NCI-H187 treated with DMSO at 0.1 percent for 48 hours (cell line): Measurements from ENCODE around the gene PPARGC1A.

ENCODE experiments used
- DNase-seq: peaks from one replicate; lab custom pipeline; 2025; lab: John Stamatoyannopoulos, UW

Gene PPARGC1A

GRCh38 chr4:23770011-23770410 lies 119.8 kb downstream of the PPARGC1A start:
- DNase-seq: no peak

GRCh38 chr4:23769406-23769805 lies 120.4 kb downstream of the PPARGC1A start:
- no peak for DNase-seq

- DNase-seq: no peak
Observed at GRCh38 chr4:23768541-23768940, 121.3 kb downstream of the PPARGC1A start.

- no peak for DNase-seq
Observed at GRCh38 chr4:23766344-23766743, 123.5 kb downstream of the PPARGC1A start.

GRCh38 chr4:23763559-23763958 lies 126.3 kb downstream of the PPARGC1A start:
- DNase-seq: no peak

GRCh38 chr4:23762551-23762950 lies 127.3 kb downstream of the PPARGC1A start:
- DNase-seq: no peak

GRCh38 chr4:23759066-23759465 lies 130.8 kb downstream of the PPARGC1A start:
- DNase-seq: no peak

- no peak for DNase-seq
Observed at GRCh38 chr4:23754688-23755087, 135.2 kb downstream of the PPARGC1A start.

- no peak for DNase-seq
Observed at GRCh38 chr4:23750125-23750524, 139.7 kb downstream of the PPARGC1A start.

- no peak for DNase-seq
Observed at GRCh38 chr4:23747281-23747735, 142.5 kb downstream of the PPARGC1A start.

- no peak for DNase-seq
Observed at GRCh38 chr4:23746672-23747071, 143.2 kb downstream of the PPARGC1A start.

- DNase-seq: no peak
Observed at GRCh38 chr4:23746027-23746426, 143.8 kb downstream of the PPARGC1A start.

GRCh38 chr4:23745377-23745776 lies 144.5 kb downstream of the PPARGC1A start:
- DNase-seq: no peak
